Gastroesophageal sphincter (tissue), 3 donors: ENCODE data around the gene CRTAP.

Experiments
- CTCF ChIP-seq, 4 experiments: fragments of 200-600 bp in 2 of 4; fragments of 450-650 bp in 2 of 4; sonication (generic) in 1 of 4; IDR thresholded peaks; one replicate each; pipeline ENCODE4 v1.5.1; 2017 to 2019; ENCODE audit warnings: antibody characterized with exemption in 4 of 4, mild to moderate bottlenecking in 2 of 4, moderate library complexity in 2 of 4
- POLR2AphosphoS5 ChIP-seq: sonication (generic); formaldehyde crosslinking; IDR thresholded peaks from one replicate; pipeline ENCODE4 v1.6.1; 2017; ENCODE audit warnings: antibody characterized with exemption

- no peak for TF ChIP-seq POLR2AphosphoS5
- TF ChIP-seq CTCF (IDR thresholded peaks at IDR 0.05): no peak
Measured at GRCh38 chr3:33181229-33181628, 67.4 kb downstream of the CRTAP start.
